Smooth muscle cell (in vitro differentiated cells): ENCODE measurements around the gene AHDC1. TPM values are rescaled to one million over a fixed set of nuclear protein-coding genes. Genes with fewer than 3 reads are reported as not detected.

Experiments
- DNase-seq: peaks from one replicate; lab custom pipeline; 2025; ENCODE audit not compliant: unreplicated experiment; lab: John Stamatoyannopoulos, UW
- H2AFZ ChIP-seq: fragments of 200-600 bp; sonication (generic); 2 replicates; pipeline ENCODE4 v1.6.0; 2016; ENCODE audit warnings: antibody characterized with exemption, low read depth, mild to moderate bottlenecking
- H3F3A ChIP-seq: fragments of 200-600 bp; sonication (generic); 2 replicates; pipeline ENCODE4 v1.6.0; 2017; ENCODE audit warnings: antibody characterized with exemption, low read depth
- H3K27ac ChIP-seq: fragments of 200-600 bp; sonication (generic); 2 replicates; pipeline ENCODE4 v1.5.1; 2016; ENCODE audit warnings: low read depth, mild to moderate bottlenecking
- H3K27me3 ChIP-seq: fragments of 200-600 bp; sonication (generic); 2 replicates; pipeline ENCODE4 v1.6.1; 2016; ENCODE audit warnings: low read depth, mild to moderate bottlenecking
- H3K36me3 ChIP-seq: fragments of 200-600 bp; sonication (generic); 2 replicates; pipeline ENCODE4 v1.5.1; 2016; ENCODE audit warnings: low read depth
- H3K4me1 ChIP-seq: fragments of 200-600 bp; sonication (generic); 2 replicates; pipeline ENCODE4 v1.5.1; 2016; ENCODE audit warnings: low read depth
- H3K4me2 ChIP-seq: fragments of 200-600 bp; sonication (generic); 2 replicates; pipeline ENCODE4 v1.6.0; 2016; ENCODE audit warnings: mild to moderate bottlenecking
- H3K4me3 ChIP-seq: fragments of 200-600 bp; sonication (generic); 2 replicates; pipeline ENCODE4 v1.5.1; 2016; ENCODE audit warnings: mild to moderate bottlenecking
- H3K79me2 ChIP-seq: fragments of 200-600 bp; sonication (generic); 2 replicates; pipeline ENCODE4 v1.6.0; 2016; ENCODE audit warnings: low read depth, mild to moderate bottlenecking
- H3K9ac ChIP-seq: fragments of 200-600 bp; sonication (generic); 2 replicates; pipeline ENCODE4 v1.6.0; 2016; ENCODE audit warnings: low read depth
- H3K9me3 ChIP-seq: fragments of 200-600 bp; sonication (generic); replicated peaks from 2 replicates; pipeline ENCODE4 v1.5.1; 2016; ENCODE audit warnings: low read depth
- H4K20me1 ChIP-seq: fragments of 200-600 bp; sonication (generic); 2 replicates; pipeline ENCODE4 v1.6.0; 2016; ENCODE audit warnings: low read depth
- CTCF ChIP-seq: fragments of 200-600 bp; sonication (generic); IDR thresholded peaks from 2 replicates; pipeline ENCODE4 v1.5.1; 2017; ENCODE audit warnings: borderline replicate concordance, mild to moderate bottlenecking, antibody characterized with exemption; ENCODE audit not compliant: insufficient read depth, poor library complexity, severe bottlenecking
- WGBS: methylation state at CpG from one replicate; pipeline ENCODE4 v1.1.7; 2016; ENCODE audit warnings: low lambda C conversion rate; 5-methylcytosine and 5-hydroxymethylcytosine counted together
- polyA plus RNA-seq: library from polyadenylated mRNA; unstranded; fragments of >200 nt; fragmentation: Nextera tagmentation; extraction: Ambion mirVana; gene quantifications from 2 replicates; pipeline ENCODE4 v1.2.1, GENCODE V29; 2016
- total RNA-seq: library from RNA; depleted of rRNA; stranded (reverse); fragments of >200 nt; gene quantifications from 2 replicates; pipeline ENCODE4 v1.2.3, GENCODE V29; 2014

AHDC1 gene
- total and polyA plus RNA-seq, 2 experiments from 2014 or later: 12.2 TPM

DNA sequence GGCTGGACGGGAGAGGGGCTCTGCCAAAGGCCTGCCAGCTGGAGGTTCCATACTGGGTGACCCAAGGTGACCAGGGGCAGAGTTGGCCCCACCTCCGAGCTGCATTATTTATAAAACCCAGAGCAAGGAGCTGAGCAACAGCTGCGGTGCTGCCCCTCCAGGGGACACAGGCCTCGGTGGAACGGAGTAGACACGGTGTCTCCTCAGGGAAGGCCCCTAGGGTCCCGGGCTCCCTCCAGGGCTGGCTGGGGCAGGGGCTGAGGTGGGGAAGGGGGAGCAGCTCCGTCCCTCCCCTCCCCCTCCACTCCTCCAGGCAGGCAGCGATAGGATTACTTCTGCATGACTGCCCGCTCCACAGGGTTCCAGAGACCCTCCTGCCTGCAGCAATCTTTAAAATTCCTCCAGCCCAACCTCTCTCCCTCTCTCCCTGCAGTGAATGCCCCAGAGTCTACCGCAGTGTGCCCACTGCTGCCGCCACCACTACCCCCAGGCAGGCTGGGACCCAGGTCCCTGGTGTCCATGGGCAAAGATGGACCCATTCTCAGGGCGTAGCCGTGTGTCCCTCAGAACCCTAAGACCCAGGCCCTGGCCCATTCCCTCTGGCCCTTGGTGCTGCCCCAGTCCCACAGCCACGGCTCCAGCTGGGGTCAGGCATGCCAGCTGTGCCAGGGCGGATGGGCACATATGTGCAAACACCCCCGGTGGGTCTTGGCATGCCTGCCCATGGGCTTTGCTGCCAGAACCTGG lies 10.8 kb downstream of the AHDC1 start:
- peaks cover 73% of the 10 kb centered on the region for H3K4me1 ChIP-seq
- H3K4me3 ChIP-seq: no peak overlapping the region
- peak overlapping the region; percentile 2 for H3K27ac ChIP-seq
- no peak overlapping the region for H2AFZ ChIP-seq
- DNase-seq: no peak
- H3K27me3 ChIP-seq: no peaks in the 10 kb centered on the region
- TF ChIP-seq CTCF: no peak
- H3K9me3 ChIP-seq: no peaks in the 10 kb centered on the region
- H3K4me2 ChIP-seq: peak overlapping the region; percentile 93
- H3F3A ChIP-seq: peaks cover 12% of the 10 kb centered on the region
- H3K36me3 ChIP-seq: no peaks in the 10 kb centered on the region
- H3K79me2 ChIP-seq: peaks cover 97% of the 10 kb centered on the region
- H4K20me1 ChIP-seq: peaks cover 100% of the 10 kb centered on the region
- WGBS: 54% methylated on average over 14 of the region's 17 CpGs
- H3K9ac ChIP-seq: no peak overlapping the region

DNA sequence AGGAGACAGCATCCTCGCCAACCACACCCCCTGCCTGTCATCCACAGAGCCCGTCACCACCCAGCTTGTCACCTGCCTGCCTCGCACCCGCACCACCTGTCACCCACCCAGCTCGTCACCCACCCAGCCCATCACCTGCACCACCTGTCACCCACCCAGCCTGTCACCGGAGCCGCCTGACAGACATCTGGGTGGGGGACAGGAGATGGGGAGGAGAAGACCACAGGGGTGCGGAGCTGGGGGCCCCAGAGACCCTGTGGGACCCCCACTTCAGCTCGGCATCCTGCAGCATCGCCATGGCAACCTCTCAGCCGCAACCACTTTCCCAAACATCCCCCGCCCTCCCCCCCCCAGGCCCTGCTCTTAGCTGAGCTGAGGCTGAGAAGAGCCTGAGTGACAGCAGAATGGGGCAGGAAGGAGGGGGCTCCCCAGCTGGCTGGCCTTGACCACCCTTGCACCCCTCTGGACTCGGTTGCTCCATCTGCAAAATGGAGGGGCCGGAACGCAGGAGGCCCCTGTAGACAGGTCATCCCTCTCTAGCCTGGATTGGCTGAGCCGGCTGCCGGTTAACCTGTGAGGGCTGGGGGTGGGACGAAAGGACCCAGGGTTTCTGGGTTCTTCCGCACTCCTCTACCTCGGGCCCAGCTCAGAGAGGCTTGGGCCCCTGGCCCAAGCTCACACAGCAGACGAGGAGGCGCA lies 11.6 kb downstream of the AHDC1 start:
- Histone ChIP-seq H3K79me2 (peaks cover 99% of the 10 kb centered on the region), H2AFZ (no peak overlapping the region), H3F3A (peaks cover 12% of the 10 kb centered on the region), H3K27me3 (no peaks in the 10 kb centered on the region), H3K9ac (no peak overlapping the region), H3K9me3 (no peaks in the 10 kb centered on the region), H3K4me1 (peaks cover 66% of the 10 kb centered on the region), H3K27ac (peak overlapping the region; percentile 2), H3K4me3 (no peak overlapping the region), H3K4me2 (peak overlapping the region; percentile 93), H3K36me3 (no peaks in the 10 kb centered on the region), H4K20me1 (peaks cover 100% of the 10 kb centered on the region)
- WGBS: 89% methylated on average over 19 of the region's 22 CpGs
- no peak for TF ChIP-seq CTCF
- DNase-seq: no peak

DNA sequence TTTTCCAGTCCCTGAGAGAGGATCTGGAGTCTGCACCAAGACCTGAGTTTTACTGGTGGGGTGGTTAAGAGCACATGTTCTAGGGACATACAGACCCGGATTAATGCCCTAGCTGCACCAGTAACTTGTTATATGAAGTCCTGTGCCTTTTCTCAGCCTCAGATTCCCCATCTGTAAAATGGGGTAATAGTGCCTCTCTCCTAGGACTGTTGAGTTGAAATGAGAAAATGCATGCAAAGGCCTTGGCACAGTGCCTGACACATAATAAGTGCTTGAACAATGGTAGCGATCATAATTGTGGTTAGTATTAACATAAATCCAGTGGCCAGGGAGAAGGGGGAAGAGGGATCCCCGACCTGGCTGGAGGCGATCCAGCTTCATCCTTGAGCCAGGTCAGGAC lies 12.3 kb downstream of the AHDC1 start:
- DNase-seq: no peak
- H3K27me3 ChIP-seq: no peaks in the 10 kb centered on the region
- no peaks in the 10 kb centered on the region for H3K9me3 ChIP-seq
- no peaks in the 10 kb centered on the region for H3K36me3 ChIP-seq
- H3K79me2 ChIP-seq: peaks cover 99% of the 10 kb centered on the region
- no peak overlapping the region for H3K4me3 ChIP-seq
- 95% methylated on average over 4 of the region's 4 CpGs for WGBS
- peaks cover 100% of the 10 kb centered on the region for H4K20me1 ChIP-seq
- H3K9ac ChIP-seq: no peak overlapping the region
- H2AFZ ChIP-seq: no peak overlapping the region
- no peak overlapping the region for H3K4me2 ChIP-seq
- peak overlapping the region; percentile 60 for H3K27ac ChIP-seq
- peaks cover 8% of the 10 kb centered on the region for H3F3A ChIP-seq
- no peak for TF ChIP-seq CTCF
- peaks cover 58% of the 10 kb centered on the region for H3K4me1 ChIP-seq
